GM12878 (cell line): Measurements from ENCODE around the gene C16orf92. TPM values are rescaled to one million over a fixed set of nuclear protein-coding genes. Genes with fewer than 3 reads are reported as not detected.
A peak's percentile ranks its signal among the peaks of the same experiment; 100 is the strongest.

Experiments used
- ATAC-seq: fragments of 200-7000 bp; cut with Tn5 transposase; 3 replicates; pipeline ENCODE4 v1.9.1; 2020; ENCODE audit warnings: mild to moderate bottlenecking, moderate library complexity
- BruUV-seq: library from RNA; stranded (reverse); fragments of 400-500 nt; replicated peaks from 2 replicates; lab custom pipeline; 2021; lab: Mats Ljungman, UMichigan
- CTCF ChIA-PET: fragments of 300-600 bp; sonication (Branson Sonifier 250); formaldehyde crosslinking; extraction: SDS; loops from one replicate; lab custom pipeline; 2021; ENCODE audit warnings: inconsistent platforms; lab: Yijun Ruan, JAX
- POLR2A ChIA-PET: fragments of 350-600 bp; formaldehyde crosslinking; extraction: SDS; loops from one replicate; lab custom pipeline; 2021; ENCODE audit warnings: inconsistent platforms; lab: Charles Lee
- RAD21 ChIA-PET: fragments of 300-600 bp; sonication (Branson Sonifier 250); formaldehyde crosslinking; loops from one replicate; lab custom pipeline; 2023; ENCODE audit warnings: antibody characterized with exemption; ENCODE audit not compliant: unreplicated experiment; lab: Charles Lee
- SMC1A ChIA-PET: fragments of 300-600 bp; sonication (Branson Sonifier 250); formaldehyde crosslinking; loops from one replicate; lab custom pipeline; 2023; ENCODE audit not compliant: unreplicated experiment, uncharacterized antibody; lab: Charles Lee
- DNase-seq: peaks from one replicate; pipeline ENCODE4 v3.0.0-alpha.2; 2011; ENCODE audit warnings: low read depth, low spot score
- FAIRE-seq: peaks from 3 replicates; lab custom pipeline; 2011; peaks lifted over from hg19 to GRCh38; lab: Jason Lieb, UNC
- H2AFZ ChIP-seq: 2 replicates; pipeline ENCODE4 v1.6.0; 2011; ENCODE audit warnings: low read depth, low read length, control low read depth; ENCODE audit not compliant: control insufficient read depth
- H3K27ac ChIP-seq: 2 replicates; pipeline ENCODE4 v1.5.1; 2011; ENCODE audit warnings: control low read depth; ENCODE audit not compliant: control insufficient read depth, insufficient read depth
- H3K27me3 ChIP-seq, 2 experiments: replicated peaks in 1 of 2; 2 replicates each; pipeline versions ENCODE4 v1.6.0 to v1.6.1; 2011; ENCODE audit warnings: low read length in 1 of 2; ENCODE audit not compliant: control insufficient read depth in 2 of 2, insufficient read depth in 2 of 2
- H3K36me3 ChIP-seq, 2 experiments: 2 replicates each; pipeline ENCODE4 v1.5.1; 2011; ENCODE audit warnings: low read length in 1 of 2; ENCODE audit not compliant: control insufficient read depth in 2 of 2, insufficient read depth in 2 of 2
- H3K4me1 ChIP-seq: 2 replicates; pipeline ENCODE4 v1.6.1; 2011; ENCODE audit warnings: mild to moderate bottlenecking, low read length, moderate library complexity, mixed read lengths; ENCODE audit not compliant: control insufficient read depth, insufficient read depth
- H3K4me2 ChIP-seq: 2 replicates; pipeline ENCODE4 v1.6.0; 2011; ENCODE audit warnings: control low read depth; ENCODE audit not compliant: control insufficient read depth, insufficient read depth
- H3K4me3 ChIP-seq: fragments of 200-600 bp; sonication (generic); 2 replicates; pipeline ENCODE4 v1.5.1; 2016
- H3K79me2 ChIP-seq: 2 replicates; pipeline ENCODE4 v1.6.0; 2011; ENCODE audit warnings: low read length; ENCODE audit not compliant: control insufficient read depth, insufficient read depth
- H3K9ac ChIP-seq: 2 replicates; pipeline ENCODE4 v1.8.0; 2011; ENCODE audit warnings: low read length, control low read depth, mixed read lengths; ENCODE audit not compliant: control insufficient read depth, insufficient read depth
- H3K9me3 ChIP-seq: replicated peaks from 3 replicates; pipeline ENCODE4 v1.5.1; 2011; ENCODE audit warnings: mild to moderate bottlenecking, low read length; ENCODE audit not compliant: control insufficient read depth, insufficient read depth
- H4K20me1 ChIP-seq: 2 replicates; pipeline ENCODE4 v1.6.0; 2011; ENCODE audit not compliant: control insufficient read depth, insufficient read depth
- CBFB ChIP-seq: IDR thresholded peaks from 2 replicates; pipeline ENCODE4 v1.6.1; 2016; ENCODE audit warnings: antibody characterized with exemption, low read depth
- IKZF1 ChIP-seq: fragments of 450-650 bp; conservative IDR thresholded peaks from 2 replicates; pipeline ENCODE4 v1.6.1; 2017; ENCODE audit warnings: antibody characterized with exemption, mild to moderate bottlenecking
- RAD51 ChIP-seq: fragments of 450-650 bp; IDR thresholded peaks from 2 replicates; pipeline ENCODE4 v1.6.1; 2016; ENCODE audit warnings: moderate library complexity, mild to moderate bottlenecking, inconsistent platforms
- TBL1XR1 ChIP-seq: IDR thresholded peaks from 2 replicates; pipeline ENCODE4 v1.6.1; 2012; ENCODE audit warnings: low read depth, low read length, improper control_type of control experiment
- WRNIP1 ChIP-seq: IDR thresholded peaks from 2 replicates; pipeline ENCODE4 v1.6.1; 2011; ENCODE audit warnings: low read depth, low read length, improper control_type of control experiment, borderline replicate concordance
- ZNF217 ChIP-seq: fragments of 450-650 bp; IDR thresholded peaks from 2 replicates; pipeline ENCODE4 v1.6.1; 2017; ENCODE audit warnings: antibody characterized with exemption, mild to moderate bottlenecking
- ZZZ3 ChIP-seq: IDR thresholded peaks from 2 replicates; pipeline ENCODE4 v1.6.1; 2011; ENCODE audit warnings: low read depth; ENCODE audit not compliant: control insufficient read depth, insufficient read length
- WGBS: methylation state at CpG from one replicate; pipeline ENCODE4 v1.1.6; 2016; ENCODE audit warnings: low lambda C conversion rate; ENCODE audit not compliant: insufficient replicate concordance, insufficient coverage; ENCODE audit errors: missing lambda C conversion rate; 5-methylcytosine and 5-hydroxymethylcytosine counted together
- in situ Hi-C: fragments of 300-500 bp; cut with MboI; formaldehyde crosslinking; loops from 9 replicates; pipeline ENCODE4 v1.14.3; 2018; ENCODE audit warnings: mixed read lengths
- intact Hi-C: fragments of 100-400 bp; cut with micrococcal nuclease; formaldehyde crosslinking; loops from one replicate; pipeline ENCODE4 v1.14.2; 2022; ENCODE audit not compliant: unreplicated experiment
- polyA plus RNA-seq, 11 experiments: library from polyadenylated mRNA; depleted of rRNA in 4 of 11; unstranded in 6 of 11; stranded (reverse) in 5 of 11; fragments of >200 nt; fragmentation: Nextera tagmentation in 4 of 11; fragmentation: Illumina TruSeq in 1 of 11; extraction: Ambion mirVana in 4 of 11; extraction: Trizol in 1 of 11; gene quantifications; 1 replicate in 1 of 11; 2 replicates in 10 of 11; pipeline versions ENCODE4 v1.2.1 to v1.2.3, GENCODE V29; 2011 to 2016; ENCODE audit warnings: inconsistent platforms in 2 of 11, missing spikeins in 2 of 11, low read depth in 1 of 11
- total RNA-seq, 4 experiments: library from RNA; depleted of rRNA in 3 of 4; stranded (reverse); fragments of >200 nt in 3 of 4; fragmentation: Illumina TruSeq in 1 of 4; extraction: Trizol in 1 of 4; gene quantifications; 2 replicates each; pipeline versions ENCODE4 v1.2.1 to v1.2.3, GENCODE V29; 2013 to 2021

C16orf92 gene
- total and polyA plus RNA-seq, 10 of the 15 experiments (the other 5 are each of a cell fraction or from before 2014, with no cell fraction given): not detected

- ChIA-PET SMC1A (no interaction called here), POLR2A (interaction anchor here (0.7 to 2.7 kb wide), 5 partner anchors 10 to 246 kb away, joined by 3 to 9 read pairs (median 6); partner anchors contain the start of genes ALDOA, HIRIP3, INO80E and TAOK2), CTCF (interaction anchor here (0.6 to 4.8 kb wide), 5 partner anchors 12 to 86 kb away, joined by 3 to 51 read pairs (median 4); partner anchors contain the start of genes ALDOA and TBX6), RAD21 (no interaction called here)
- Histone ChIP-seq H3K36me3 (no peaks in the 10 kb centered on the region), H3K9me3 (no peaks in the 10 kb centered on the region), H3K79me2 (no peaks in the 10 kb centered on the region), H3K27me3 (no peaks in the 10 kb centered on the region), H3K4me1 (peaks cover 3% of the 10 kb centered on the region; the same call in 1 of the 2 replicates), H3K4me3 (peak overlapping the region; percentile 83), H4K20me1 (no peaks in the 10 kb centered on the region), H3K27ac (no peak overlapping the region; the same call in 1 of the 2 replicates), H2AFZ (peak overlapping the region; percentile 91), H3K4me2 (peak overlapping the region; percentile 60), H3K9ac (peak overlapping the region; percentile 71)
- in situ Hi-C loops: no loop called here
- no peak for TF ChIP-seq RAD51
- no peak for TF ChIP-seq TBL1XR1
- 0 out of 2 replicates have a peak, but pooled peaks have one; percentile 6 for TF ChIP-seq IKZF1
- TF ChIP-seq ZZZ3: no peak
- no peak for TF ChIP-seq ZNF217
- intact Hi-C loops: no loop called here
- no TSS peak for BruUV-seq
- no peak for DNase-seq
- WGBS: 7% methylated on average over 19 of the region's 19 CpGs
- no peak for FAIRE-seq
- ATAC-seq: peak; percentile 24
These were observed 30.5 kb downstream of the C16orf92 start for GRCh38 chr16:30053376-30054015.

GRCh38 chr16:30054451-30054850 lies 31.5 kb downstream of the C16orf92 start:
- H2AFZ ChIP-seq: no peak overlapping the region
- FAIRE-seq: no peak
- BruUV-seq: no TSS peak
- ChIA-PET POLR2A (interaction anchor here (0.6 to 2.1 kb wide), 4 partner anchors 9 to 94 kb away, joined by 5 to 9 read pairs (median 6); partner anchors contain the start of genes ALDOA and TBX6), RAD21 (interaction anchor here (1.3 to 2.0 kb wide), 4 partner anchors 11 to 37 kb away, joined by 8 to 12 read pairs (median 8); partner anchors contain the start of genes ALDOA and TBX6), SMC1A (interaction anchor here (1.4 kb wide), 1 partner anchor 11 kb away, joined by 4 read pairs; the partner anchor contains the start of gene ALDOA), CTCF (interaction anchor here (0.6 to 4.8 kb wide), 14 partner anchors 11 to 177 kb away, joined by 3 to 51 read pairs (median 4); partner anchors contain the start of genes ALDOA, CORO1A, KCTD13 and SEZ6L2)
- H3K4me3 ChIP-seq: no peak overlapping the region
- no peak for DNase-seq
- H3K36me3 ChIP-seq: no peaks in the 10 kb centered on the region
- in situ Hi-C loops: no loop called here
- H3K27me3 ChIP-seq: no peaks in the 10 kb centered on the region
- H3K4me2 ChIP-seq: no peak overlapping the region
- ATAC-seq: no peak
- intact Hi-C loops: no loop called here
- H3K4me1 ChIP-seq: peaks cover 3% of the 10 kb centered on the region; the same call in 1 of the 2 replicates
- H3K27ac ChIP-seq: no peak overlapping the region
- H3K9ac ChIP-seq: no peak overlapping the region
- no peaks in the 10 kb centered on the region for H3K79me2 ChIP-seq
- no peaks in the 10 kb centered on the region for H3K9me3 ChIP-seq
- no peaks in the 10 kb centered on the region for H4K20me1 ChIP-seq
- 56% methylated on average over 8 of the region's 8 CpGs for WGBS
- no peak for TF ChIP-seq CBFB
- no peak for TF ChIP-seq WRNIP1
- TF ChIP-seq TBL1XR1: no peak
